DND-41 (cell line): ENCODE data around the gene ABCA2.
A peak's percentile ranks its signal among the peaks of the same experiment; 100 is the strongest.

Source experiments
- ATAC-seq: fragments of 200-7000 bp; cut with Tn5 transposase; 3 replicates; pipeline ENCODE4 v1.9.1; 2021; ENCODE audit warnings: low read depth; ENCODE audit not compliant: insufficient read depth
- DNase-seq: peaks from one replicate; pipeline ENCODE4 v3.0.0-alpha.2; 2020
- H2AFZ ChIP-seq: 2 replicates; pipeline ENCODE4 v1.6.0; 2012; ENCODE audit warnings: low read depth, low read length
- H3K27ac ChIP-seq: 2 replicates; pipeline ENCODE4 v1.5.1; 2012; ENCODE audit warnings: low read length, inconsistent platforms
- H3K27me3 ChIP-seq: fragments of 200-600 bp; sonication (generic); 2 replicates; pipeline ENCODE4 v1.6.0; 2012; ENCODE audit warnings: low read length, mild to moderate bottlenecking, inconsistent platforms; ENCODE audit not compliant: insufficient read depth, poor library complexity
- H3K36me3 ChIP-seq: 2 replicates; pipeline ENCODE4 v1.5.1; 2012; ENCODE audit warnings: low read length, inconsistent platforms; ENCODE audit not compliant: insufficient read depth
- H3K4me1 ChIP-seq: 2 replicates; pipeline ENCODE4 v1.5.1; 2012; ENCODE audit warnings: mild to moderate bottlenecking, low read length; ENCODE audit not compliant: insufficient read depth
- H3K4me2 ChIP-seq: 2 replicates; pipeline ENCODE4 v1.6.0; 2012; ENCODE audit warnings: mild to moderate bottlenecking, moderate library complexity, low read length, inconsistent platforms; ENCODE audit not compliant: insufficient read depth
- H3K4me3 ChIP-seq, 2 experiments: fragments of 200-600 bp in 1 of 2; shearing (Covaris generic) in 1 of 2; 2 replicates each; pipeline ENCODE4 v1.5.1; 2012 to 2016; ENCODE audit warnings: inconsistent platforms in 2 of 2, low read length in 2 of 2, mild to moderate bottlenecking in 2 of 2, low read depth in 1 of 2, moderate library complexity in 1 of 2
- H3K79me2 ChIP-seq: 2 replicates; pipeline ENCODE4 v1.6.0; 2012; ENCODE audit warnings: low read length, inconsistent platforms; ENCODE audit not compliant: insufficient read depth
- H3K9ac ChIP-seq: 2 replicates; pipeline ENCODE4 v1.6.0; 2012; ENCODE audit warnings: low read depth, mild to moderate bottlenecking, inconsistent platforms, low read length, moderate library complexity
- H3K9me3 ChIP-seq: 2 replicates; pipeline ENCODE4 v1.5.1; 2012; ENCODE audit warnings: low read length, moderate library complexity, mild to moderate bottlenecking, inconsistent platforms; ENCODE audit not compliant: insufficient read depth, severe bottlenecking
- H4K20me1 ChIP-seq: 2 replicates; pipeline ENCODE4 v1.6.0; 2012; ENCODE audit warnings: low read length; ENCODE audit not compliant: insufficient read depth
- EZH2 ChIP-seq: IDR thresholded peaks from 3 replicates; pipeline ENCODE4 v1.6.1; 2012; ENCODE audit warnings: borderline replicate concordance, low read depth, mild to moderate bottlenecking, moderate library complexity, low read length, inconsistent platforms; ENCODE audit not compliant: severe bottlenecking
- TF ChIP-seq, protein P1 (sequence below): IDR thresholded peaks from 2 replicates; pipeline ENCODE4 v1.5.1; 2012; ENCODE audit warnings: borderline replicate concordance, low read length, moderate library complexity, mild to moderate bottlenecking; ENCODE audit not compliant: poor library complexity, severe bottlenecking; ENCODE audit errors: extremely low read depth

Gene ABCA2

DNA sequence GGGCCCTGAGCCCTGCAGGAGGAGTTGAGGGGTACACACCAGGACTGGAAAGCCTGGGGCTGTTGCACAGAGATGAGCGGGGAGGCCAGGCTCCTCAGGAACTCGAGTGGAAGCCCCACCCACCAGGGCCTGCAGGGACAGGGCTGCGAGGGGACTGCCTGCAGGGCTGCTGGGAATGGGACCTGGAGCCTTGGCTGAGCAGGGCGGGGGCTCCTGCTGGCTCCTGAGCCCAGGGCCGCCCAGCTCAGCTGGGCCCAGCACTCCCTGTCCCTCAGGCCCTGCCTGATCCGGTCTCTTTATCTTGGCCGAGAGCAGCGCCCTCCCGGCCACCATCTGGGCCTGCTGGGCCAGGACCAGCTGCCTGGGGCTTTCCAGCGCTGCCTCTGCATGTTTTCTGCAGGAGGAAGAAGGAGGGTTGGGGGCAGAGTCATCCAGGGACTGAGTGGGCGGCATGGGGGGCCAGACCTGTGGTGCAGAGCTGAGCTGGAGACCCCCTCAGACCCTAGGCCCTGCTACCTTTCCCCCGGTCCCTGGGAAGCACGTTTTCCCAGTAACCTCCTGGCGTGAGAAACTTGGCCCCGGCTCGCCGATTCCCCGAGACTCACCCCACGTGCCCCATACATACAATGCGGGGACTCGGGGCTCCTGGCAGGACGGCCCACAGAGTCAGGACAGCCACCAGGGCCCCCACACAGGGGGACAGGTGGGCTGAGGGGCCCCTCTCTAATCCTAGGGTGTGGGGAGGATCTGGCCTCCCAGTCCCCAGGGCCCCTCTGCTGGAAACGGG lies 66.6 kb downstream of the ABCA2 start:
- Histone ChIP-seq H3K4me2 (no peak overlapping the region), H3K9ac (no peak overlapping the region), H3K9me3 (no peaks in the 10 kb centered on the region), H3K27ac (no peak overlapping the region), H2AFZ (no peak overlapping the region), H3K79me2 (no peaks in the 10 kb centered on the region), H3K36me3 (no peaks in the 10 kb centered on the region), H3K4me3 (no peak overlapping the region), H3K27me3 (peaks cover 8% of the 10 kb centered on the region), H3K4me1 (peaks cover 9% of the 10 kb centered on the region), H4K20me1 (no peaks in the 10 kb centered on the region)
- TF ChIP-seq, protein P1, sequence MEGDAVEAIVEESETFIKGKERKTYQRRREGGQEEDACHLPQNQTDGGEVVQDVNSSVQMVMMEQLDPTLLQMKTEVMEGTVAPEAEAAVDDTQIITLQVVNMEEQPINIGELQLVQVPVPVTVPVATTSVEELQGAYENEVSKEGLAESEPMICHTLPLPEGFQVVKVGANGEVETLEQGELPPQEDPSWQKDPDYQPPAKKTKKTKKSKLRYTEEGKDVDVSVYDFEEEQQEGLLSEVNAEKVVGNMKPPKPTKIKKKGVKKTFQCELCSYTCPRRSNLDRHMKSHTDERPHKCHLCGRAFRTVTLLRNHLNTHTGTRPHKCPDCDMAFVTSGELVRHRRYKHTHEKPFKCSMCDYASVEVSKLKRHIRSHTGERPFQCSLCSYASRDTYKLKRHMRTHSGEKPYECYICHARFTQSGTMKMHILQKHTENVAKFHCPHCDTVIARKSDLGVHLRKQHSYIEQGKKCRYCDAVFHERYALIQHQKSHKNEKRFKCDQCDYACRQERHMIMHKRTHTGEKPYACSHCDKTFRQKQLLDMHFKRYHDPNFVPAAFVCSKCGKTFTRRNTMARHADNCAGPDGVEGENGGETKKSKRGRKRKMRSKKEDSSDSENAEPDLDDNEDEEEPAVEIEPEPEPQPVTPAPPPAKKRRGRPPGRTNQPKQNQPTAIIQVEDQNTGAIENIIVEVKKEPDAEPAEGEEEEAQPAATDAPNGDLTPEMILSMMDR = no peak
- TF ChIP-seq EZH2 = no peak
- DNase-seq = no peak
- no peak for ATAC-seq

DNA sequence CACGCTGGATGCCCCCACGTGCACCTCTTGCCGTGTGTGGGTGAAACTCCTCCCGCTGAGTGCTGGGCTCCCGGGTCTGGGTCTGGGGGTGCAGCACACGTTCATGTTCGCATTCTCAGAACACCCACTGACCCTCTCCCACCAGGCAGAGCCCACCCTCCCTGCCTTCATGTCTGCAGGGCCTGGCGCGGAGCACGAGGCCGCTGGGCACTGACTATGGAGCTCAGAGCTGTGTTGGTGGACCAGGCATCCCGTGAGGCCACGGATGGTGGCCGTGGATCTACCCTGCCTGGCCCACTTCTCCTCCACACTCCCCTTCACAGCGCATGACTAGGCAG lies 67.1 kb downstream of the ABCA2 start:
- Histone ChIP-seq H3K27ac (no peak overlapping the region), H3K79me2 (no peaks in the 10 kb centered on the region), H2AFZ (no peak overlapping the region), H4K20me1 (no peaks in the 10 kb centered on the region), H3K9me3 (no peaks in the 10 kb centered on the region), H3K36me3 (no peaks in the 10 kb centered on the region), H3K9ac (no peak overlapping the region), H3K27me3 (peaks cover 4% of the 10 kb centered on the region), H3K4me2 (no peak overlapping the region), H3K4me1 (peaks cover 5% of the 10 kb centered on the region), H3K4me3 (no peak overlapping the region)
- TF ChIP-seq, protein P1 = no peak
- TF ChIP-seq EZH2 = no peak
- no peak for DNase-seq
- no peak for ATAC-seq

DNA sequence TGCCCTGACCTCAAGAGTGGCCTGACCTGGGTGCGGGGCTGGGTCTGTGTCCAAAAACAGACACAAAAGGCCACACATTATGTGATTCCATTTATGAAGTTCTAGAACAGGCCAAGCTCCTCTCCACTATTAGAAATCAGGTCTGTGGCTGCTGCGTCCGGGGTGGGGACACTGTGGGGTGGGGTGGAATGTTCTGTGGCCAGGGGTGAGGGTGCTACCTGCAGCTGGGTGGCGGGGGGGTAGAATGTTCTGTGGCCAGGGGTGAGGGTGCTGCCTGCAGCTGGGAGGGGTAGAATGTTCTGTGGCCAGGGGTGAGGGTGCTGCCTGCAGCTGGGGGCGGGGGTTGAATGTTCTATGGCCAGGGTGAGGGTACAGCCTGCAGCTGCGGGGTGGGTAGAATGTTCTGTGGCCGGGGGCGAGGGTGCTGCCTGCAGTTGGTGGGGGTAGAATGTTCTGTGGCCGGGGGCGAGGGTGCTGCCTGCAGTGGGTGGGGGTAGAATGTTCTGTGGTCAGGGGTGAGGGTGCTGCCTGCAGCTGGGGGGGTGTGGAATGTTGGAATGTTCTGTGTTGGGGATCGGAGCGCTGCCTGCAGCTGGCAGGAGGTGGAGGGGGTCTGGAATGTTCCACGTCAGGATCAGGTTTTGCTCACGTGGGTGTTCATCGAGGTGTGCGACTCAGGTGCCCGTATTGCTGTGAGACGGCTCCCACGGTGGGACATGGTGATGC lies 67.7 kb downstream of the ABCA2 start:
- H3K36me3 ChIP-seq = no peaks in the 10 kb centered on the region
- H3K27ac ChIP-seq = no peak overlapping the region
- no peaks in the 10 kb centered on the region for H3K9me3 ChIP-seq
- no peak overlapping the region for H3K9ac ChIP-seq
- H3K4me3 ChIP-seq = no peak overlapping the region
- ATAC-seq (peak; percentile 31; the same call in 1 of the 3 replicates), DNase-seq (no peak)
- H2AFZ ChIP-seq = no peak overlapping the region
- H3K4me2 ChIP-seq = no peak overlapping the region
- H3K27me3 ChIP-seq = no peaks in the 10 kb centered on the region
- H4K20me1 ChIP-seq = no peaks in the 10 kb centered on the region
- no peaks in the 10 kb centered on the region for H3K79me2 ChIP-seq
- TF ChIP-seq, protein P1 = no peak
- no peak for TF ChIP-seq EZH2
- H3K4me1 ChIP-seq = 0 out of 2 replicates have a peak, but pooled peaks cover under 1% of the 10 kb centered on the region
